IPS DF 19.7 (cell line): ENCODE data around the gene ZNF296.

Experiments used
- DNase-seq: peaks from one replicate; pipeline ENCODE4 v3.0.0-alpha.2; 2013; ENCODE audit warnings: low read depth, low spot score

ZNF296 gene

DNA sequence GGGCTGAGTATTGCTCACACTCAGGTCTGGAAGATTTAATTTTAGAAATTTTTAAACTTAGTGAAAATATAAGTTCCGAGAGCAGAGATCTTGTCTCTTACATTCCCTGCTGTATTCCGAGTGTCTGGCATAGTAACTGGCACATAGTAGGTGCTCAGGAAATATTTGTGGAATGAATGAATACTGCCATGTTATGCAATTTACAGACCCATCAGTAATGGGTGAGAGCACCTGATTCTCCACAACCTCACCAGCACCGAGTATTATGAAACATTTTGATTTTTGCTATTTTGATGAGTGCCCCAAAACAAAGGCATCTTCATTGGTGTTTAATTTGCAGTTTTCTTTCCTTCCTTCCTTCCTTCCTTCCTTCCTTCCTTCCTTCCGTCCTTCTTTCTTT, 53.2 kb downstream of the ZNF296 start:
- DNase-seq = no peak

DNA sequence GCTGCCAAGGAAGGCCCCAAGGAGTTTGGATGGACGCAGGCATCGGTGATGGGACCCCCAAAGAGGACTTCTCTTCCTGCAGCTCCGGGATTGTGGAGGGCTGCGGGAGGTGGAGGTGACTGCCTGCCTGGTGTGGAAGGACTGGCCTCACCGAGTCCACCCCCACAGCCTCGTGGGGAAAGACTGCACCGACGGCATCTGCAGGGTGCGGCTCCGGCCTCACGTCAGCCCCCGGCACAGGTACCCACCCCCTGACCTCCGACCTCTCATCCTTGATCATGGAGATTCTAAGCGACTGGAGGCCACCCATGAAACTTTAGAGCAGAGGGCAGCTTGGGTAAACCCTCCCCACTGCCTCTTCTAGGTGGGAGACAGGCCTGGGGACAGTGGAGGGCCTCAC, 54.3 kb downstream of the ZNF296 start:
- DNase-seq = no peak
